Adrenal gland (tissue), 12 donors: ENCODE data around the gene NRXN3. TPM values are rescaled to one million over a fixed set of nuclear protein-coding genes. Genes with fewer than 3 reads are reported as not detected.

Source experiments
- DNase-seq, 7 donors: peaks; one replicate each; pipeline ENCODE4 v3.0.0-alpha.2; 2019 to 2020
- H3K27ac ChIP-seq, 5 donors: fragments of 200-600 bp; sonication (generic) in 4 of 5; 1 replicate in 3 of 5; 2 replicates in 2 of 5; pipeline versions ENCODE4 v1.5.1 to v1.8.0; 2016 to 2020; ENCODE audit warnings: mild to moderate bottlenecking in 1 of 5
- H3K27me3 ChIP-seq: fragments of 200-600 bp; 2 replicates; pipeline ENCODE4 v1.8.0; 2021
- H3K36me3 ChIP-seq, 2 donors: fragments of 200-600 bp; replicated peaks in 1 of 2; 1 replicate in 1 of 2; 2 replicates in 1 of 2; pipeline versions ENCODE4 v1.5.1 to v1.8.0; 2018 to 2022
- H3K4me1 ChIP-seq, 2 donors: fragments of 200-600 bp; replicated peaks in 1 of 2; 1 replicate in 1 of 2; 2 replicates in 1 of 2; pipeline versions ENCODE4 v1.5.1 to v1.8.0; 2018 to 2021
- H3K4me3 ChIP-seq, 4 donors: fragments of 200-600 bp; sonication (generic) in 3 of 4; one replicate each; pipeline ENCODE4 v1.5.1; 2016 to 2018
- H3K9me3 ChIP-seq, 3 donors: fragments of 200-600 bp; sonication (generic) in 1 of 3; replicated peaks in 1 of 3; 1 replicate in 2 of 3; 2 replicates in 1 of 3; pipeline versions ENCODE4 v1.5.1 to v1.8.0; 2016 to 2021
- CTCF ChIP-seq, 6 experiments: fragments of 450-650 bp in 4 of 6; fragments of 200-600 bp in 2 of 6; sonication (generic) in 1 of 6; IDR thresholded peaks; 1 replicate in 5 of 6; 2 replicates in 1 of 6; pipeline versions ENCODE4 v1.5.1 to v1.8.0; 2016 to 2021; ENCODE audit warnings: antibody characterized with exemption in 6 of 6, mild to moderate bottlenecking in 2 of 6, moderate library complexity in 1 of 6
- POLR2A ChIP-seq, 2 donors: fragments of 450-650 bp; IDR thresholded peaks; one replicate each; pipeline ENCODE4 v1.6.1; 2017; ENCODE audit warnings: antibody characterized with exemption in 2 of 2, mild to moderate bottlenecking in 2 of 2, moderate library complexity in 1 of 2
- WGBS, 4 donors: extraction: QIAGEN DNeasy Blood & Tissue Kit in 2 of 4; methylation state at CpG; one replicate each; pipeline versions ENCODE4 v1.1.5 to v1.1.7; 2013 to 2017; 5-methylcytosine and 5-hydroxymethylcytosine counted together
- intact Hi-C, 2 donors: fragments of 100-400 bp; cut with DNase I; formaldehyde crosslinking; loops; one replicate each; pipeline versions ENCODE4 v1.14.1 to v1.15.0; 2022 to 2023
- polyA plus RNA-seq, 3 donors: library from polyadenylated mRNA; stranded (reverse); fragments of 200-250 nt in 2 of 3; fragments of 350-450 nt in 1 of 3; fragmentation: Illumina TruSeq in 1 of 3; extraction: RNeasy Lipid Tissue Mini Kit (QIAGEN cat#74804) in 1 of 3; gene quantifications; one replicate each; pipeline ENCODE4 v1.2.3, GENCODE V29; 2013 to 2014
- total RNA-seq, 9 donors: library from RNA; depleted of rRNA in 4 of 9; stranded (reverse); fragments of >200 nt in 4 of 9; fragments of 120-200 nt in 1 of 9; fragmentation: NEBNext Ultra II Directional in 1 of 9; extraction: Animal tissue kit (Norgen Biotek cat#: 25700) in 1 of 9; gene quantifications; one replicate each; pipeline versions ENCODE4 v1.1.0 to v1.2.4, GENCODE V29; 2013 to 2023
- donor health status: healthy with polysubstance abuse.
- donor health status: Bipolar disorder and iron deficiency.
- donor health status: DM: yes; HTN: yes; CAD: no.
- donor health status: DM: no; HTN: no; CAD: no.
- donor health status: DM: no; HTN: no; CAD: no.
- donor health status: DM: yes; HTN: yes; CAD: no.

The NRXN3 gene
- total and polyA plus RNA-seq, 12 donors = 0.09 to 8.5 (median 1.6) TPM

GRCh38 chr14:79281244-79282152, 1111.3 kb downstream of the NRXN3 start:
- WGBS, 4 donors = 20 to 27% (median 24%) methylated on average over 6 of the region's 6 CpGs
- no peaks in the 10 kb centered on the region for H3K9me3 ChIP-seq
- H3K27ac ChIP-seq = no peak overlapping the region
- no peak for DNase-seq
- intact Hi-C loops = no loop called here
- no peak overlapping the region for H3K4me3 ChIP-seq
- H3K36me3 ChIP-seq = no peaks in the 10 kb centered on the region
- TF ChIP-seq CTCF (IDR thresholded peaks at IDR 0.05) (no peak), POLR2A (IDR thresholded peaks at IDR 0.05) (no peak)
- H3K27me3 ChIP-seq = peaks cover 18% of the 10 kb centered on the region
- H3K4me1 ChIP-seq = peaks cover 0 to 7% of the 10 kb centered on the region in 2 donors

GRCh38 chr14:79284621-79285020, 1114.4 kb downstream of the NRXN3 start:
- WGBS, 4 donors = 67 to 86% (median 80%) methylated on average over 1 of the region's 1 CpG
- Histone ChIP-seq H3K4me3 (no peak overlapping the region), H3K27ac (no peak overlapping the region), H3K27me3 (no peaks in the 10 kb centered on the region), H3K4me1 (no peaks in the 10 kb centered on the region), H3K36me3 (no peaks in the 10 kb centered on the region), H3K9me3 (no peaks in the 10 kb centered on the region)
- TF ChIP-seq CTCF (IDR thresholded peaks at IDR 0.05) = no peak
- TF ChIP-seq POLR2A (IDR thresholded peaks at IDR 0.05) = no peak
- intact Hi-C loops = no loop called here
- no peak for DNase-seq

- TF ChIP-seq CTCF (IDR thresholded peaks at IDR 0.05) (no peak), POLR2A (IDR thresholded peaks at IDR 0.05) (no peak)
- no peak overlapping the region for H3K27ac ChIP-seq
- no peak for DNase-seq
- H3K4me3 ChIP-seq = no peak overlapping the region
- H3K4me1 ChIP-seq = no peaks in the 10 kb centered on the region
- no peaks in the 10 kb centered on the region for H3K9me3 ChIP-seq
- intact Hi-C loops = no loop called here
- H3K27me3 ChIP-seq = no peaks in the 10 kb centered on the region
- no peaks in the 10 kb centered on the region for H3K36me3 ChIP-seq
Measured at GRCh38 chr14:79285263-79285662, 1115.1 kb downstream of the NRXN3 start.

- H3K9me3 ChIP-seq = no peaks in the 10 kb centered on the region
- WGBS, 4 donors = 83 to 94% (median 89%) methylated on average over 1 of the region's 1 CpG
- TF ChIP-seq POLR2A (IDR thresholded peaks at IDR 0.05) (no peak), CTCF (IDR thresholded peaks at IDR 0.05) (no peak)
- intact Hi-C loops = no loop called here
- H3K27ac ChIP-seq = no peak overlapping the region
- no peaks in the 10 kb centered on the region for H3K36me3 ChIP-seq
- no peak for DNase-seq
- no peak overlapping the region for H3K4me3 ChIP-seq
- no peaks in the 10 kb centered on the region for H3K4me1 ChIP-seq
- no peaks in the 10 kb centered on the region for H3K27me3 ChIP-seq
Measured at GRCh38 chr14:79287976-79288375, 1117.8 kb downstream of the NRXN3 start.
